D721Med (cell line): ENCODE measurements around the gene ILDR1.

Experiments
- DNase-seq: peaks from one replicate; pipeline ENCODE4 v3.0.0; 2011; ENCODE audit warnings: low spot score; ENCODE audit not compliant: insufficient read length
- FAIRE-seq: peaks from 2 replicates; lab custom pipeline; 2011; peaks lifted over from hg19 to GRCh38; lab: Jason Lieb, UNC
- CTCF ChIP-seq: IDR thresholded peaks from 2 replicates; pipeline ENCODE4 v1.5.1; 2012; ENCODE audit warnings: mild to moderate bottlenecking, control low read depth; ENCODE audit not compliant: insufficient read depth; ENCODE audit errors: missing control alignments

Gene ILDR1

GRCh38 chr3:122000936-122001605 is 21.0 kb downstream of the ILDR1 start:
- DNase-seq = no peak
- no peak for TF ChIP-seq CTCF
- no peak for FAIRE-seq

GRCh38 chr3:121999931-122000330 is 22.1 kb downstream of the ILDR1 start:
- FAIRE-seq (no peak), DNase-seq (no peak)
- no peak for TF ChIP-seq CTCF

GRCh38 chr3:121998611-121999473 is 23.2 kb downstream of the ILDR1 start:
- FAIRE-seq = no peak
- DNase-seq = no peak
- TF ChIP-seq CTCF = no peak

- DNase-seq (no peak), FAIRE-seq (no peak)
- TF ChIP-seq CTCF = no peak
These were observed 23.9 kb downstream of the ILDR1 start for GRCh38 chr3:121998030-121998580.

GRCh38 chr3:121997372-121997771 is 24.7 kb downstream of the ILDR1 start:
- no peak for DNase-seq
- FAIRE-seq = no peak
- TF ChIP-seq CTCF = no peak

- no peak for DNase-seq
- FAIRE-seq = no peak
- TF ChIP-seq CTCF = no peak
These were observed 25.6 kb downstream of the ILDR1 start for GRCh38 chr3:121996441-121996840.
